Fibroblast of villous mesenchyme (primary cell): ENCODE results near the gene ZNF865. TPM values are rescaled to one million over a fixed set of nuclear protein-coding genes. Genes with fewer than 3 reads are reported as not detected.
"Not testable (repeated sequence)": the region's sequence is repeated elsewhere in the genome, so short reads cannot be mapped to it uniquely, and the experiment has no call there.

ENCODE experiments used
- DNase-seq: peaks from one replicate; pipeline ENCODE4 v3.0.0-alpha.2; 2010; ENCODE audit warnings: low read depth
- H3K4me3 ChIP-seq: 2 replicates; pipeline ENCODE4 v1.5.1; 2011; ENCODE audit warnings: low read depth, mild to moderate bottlenecking, low read length
- CTCF ChIP-seq: IDR thresholded peaks from 2 replicates; pipeline ENCODE4 v1.5.1; 2012; ENCODE audit warnings: low read depth, mild to moderate bottlenecking, low read length; ENCODE audit not compliant: insufficient read depth
- total RNA-seq: library from RNA; depleted of rRNA; stranded (reverse); fragments of >200 nt; gene quantifications from 2 replicates; pipeline ENCODE4 v1.2.3, GENCODE V29; 2012

Gene ZNF865
- 1.3 and 1.9 TPM in 2 replicates for total RNA-seq

GRCh38 chr19:55605637-55606470 is at the start of gene ZNF865:
Gene ZNF865, plus strand, starts transcription at chr19:55605647. Its CDS starts 7,972 bp downstream, at chr19:55613619.
- DNase-seq = peak; percentile 87
- peak; percentile 84 for TF ChIP-seq CTCF
- peak within 1 kb of the TSS; percentile 98 for H3K4me3 ChIP-seq

GRCh38 chr19:55559684-55560083 is 45.8 kb upstream of the ZNF865 start:
- H3K4me3 ChIP-seq = no peak overlapping the region
- no peak for DNase-seq
- TF ChIP-seq CTCF = no peak

- TF ChIP-seq CTCF = no peak
- no peak overlapping the region for H3K4me3 ChIP-seq
- DNase-seq = no peak
Measured at GRCh38 chr19:55563261-55563690, 42.2 kb upstream of the ZNF865 start.

GRCh38 chr19:55566823-55567222 is 38.6 kb upstream of the ZNF865 start:
- TF ChIP-seq CTCF = no peak
- no peak overlapping the region for H3K4me3 ChIP-seq
- DNase-seq = no peak

- H3K4me3 ChIP-seq = no peak overlapping the region
- DNase-seq = no peak
- TF ChIP-seq CTCF = no peak
Measured at GRCh38 chr19:55567708-55568328, 37.6 kb upstream of the ZNF865 start.

GRCh38 chr19:55569477-55569876 is 36.0 kb upstream of the ZNF865 start:
- not testable (repeated sequence) for H3K4me3 ChIP-seq, DNase-seq

GRCh38 chr19:55573929-55574328 is 31.5 kb upstream of the ZNF865 start:
- DNase-seq = not testable (repeated sequence)

More at GRCh38 chr19:55573929-55574328, 31.5 kb upstream of the ZNF865 start:
- not testable (repeated sequence) for H3K4me3 ChIP-seq
